HEK293 (cell line): ENCODE results near the gene OLFM2.

ENCODE experiments used
- CTCF ChIP-seq: fragments of 450-650 bp; formaldehyde crosslinking; IDR thresholded peaks from 2 replicates; pipeline ENCODE4 v1.5.1; 2016; ENCODE audit warnings: missing biosample characterization, missing genetic modification characterization
- SP2 ChIP-seq: fragments of 450-650 bp; formaldehyde crosslinking; IDR thresholded peaks from 2 replicates; pipeline ENCODE4 v1.5.1; 2016; ENCODE audit warnings: missing biosample characterization, missing genetic modification characterization
- TRIM28 ChIP-seq: IDR thresholded peaks from 2 replicates; pipeline ENCODE4 v1.6.1; 2011; ENCODE audit warnings: low read length, control low read depth, borderline replicate concordance
- ZNF221 ChIP-seq: fragments of 450-650 bp; formaldehyde crosslinking; IDR thresholded peaks from 2 replicates; pipeline ENCODE4 v1.5.1; 2017; ENCODE audit warnings: missing biosample characterization, missing genetic modification characterization, borderline replicate concordance

DNA sequence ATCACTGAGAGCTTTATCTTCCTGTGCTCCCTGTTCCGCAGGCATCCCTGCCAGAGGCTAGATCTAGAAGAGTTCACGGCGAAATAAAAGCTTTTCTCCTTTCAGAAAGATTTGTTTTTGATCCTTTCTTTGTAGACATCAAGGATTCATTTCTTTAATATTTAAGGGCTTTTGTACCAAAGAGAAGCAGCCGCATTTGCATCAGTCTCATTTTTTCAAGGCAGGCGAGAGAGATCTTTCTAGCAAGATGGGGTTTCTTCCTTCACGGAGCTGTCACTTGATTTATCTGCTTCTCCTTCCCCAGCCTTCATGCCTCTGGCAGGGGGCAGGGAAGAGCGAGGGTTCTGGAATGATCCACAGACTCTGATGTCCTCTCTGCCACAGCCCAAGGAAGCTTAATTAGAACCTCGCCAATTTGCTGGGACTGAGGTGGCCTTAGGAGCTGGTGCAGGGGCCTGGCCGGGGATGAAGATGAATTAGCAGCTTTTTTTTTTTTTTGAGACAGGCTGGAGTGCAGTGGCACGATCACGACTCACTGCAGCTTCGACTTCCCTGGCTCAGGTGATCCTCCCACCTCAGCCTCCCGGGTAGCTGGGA lies 61.2 kb downstream of the OLFM2 start:
- TF ChIP-seq ZNF221 (tag by site-specific recombination) (no peak), CTCF (no peak), SP2 (tag by site-specific recombination) (no peak), TRIM28 (no peak)
